Breast epithelium (tissue), 3 donors: ENCODE data around the gene HNRNPAB.

ENCODE experiments used
- POLR2AphosphoS5 ChIP-seq, 3 donors: sonication (generic); formaldehyde crosslinking; IDR thresholded peaks; one replicate each; pipeline ENCODE4 v1.6.1; 2017; ENCODE audit warnings: antibody characterized with exemption in 3 of 3
- TF ChIP-seq, protein P1 (sequence below), 3 donors: fragments of 450-650 bp; IDR thresholded peaks; one replicate each; pipeline ENCODE4 v1.5.1; 2016 to 2017; ENCODE audit warnings: antibody characterized with exemption in 3 of 3, mild to moderate bottlenecking in 3 of 3, moderate library complexity in 3 of 3

DNA sequence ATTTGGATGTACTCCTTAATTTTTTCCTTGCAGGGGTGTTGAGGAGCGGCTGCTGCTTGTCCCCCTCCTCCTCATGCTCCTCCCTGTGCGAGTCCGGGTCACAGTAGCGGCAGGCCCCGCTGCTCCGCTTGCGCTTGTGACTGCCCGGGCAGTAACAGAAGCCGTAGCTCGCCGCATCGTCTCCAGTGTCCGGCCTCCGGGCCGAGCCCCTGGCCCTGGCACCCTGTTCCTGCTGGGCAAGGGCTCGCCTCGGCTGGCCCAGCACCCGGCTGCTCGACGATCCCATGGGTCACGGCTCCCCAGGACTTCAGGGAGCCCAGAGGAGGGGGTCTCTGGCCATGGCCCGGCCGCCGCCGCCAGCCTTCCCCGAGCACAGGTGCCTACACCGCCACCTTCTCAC lies 17.3 kb upstream of the HNRNPAB start, which contains the start of gene GMCL2:
- TF ChIP-seq, protein P1, sequence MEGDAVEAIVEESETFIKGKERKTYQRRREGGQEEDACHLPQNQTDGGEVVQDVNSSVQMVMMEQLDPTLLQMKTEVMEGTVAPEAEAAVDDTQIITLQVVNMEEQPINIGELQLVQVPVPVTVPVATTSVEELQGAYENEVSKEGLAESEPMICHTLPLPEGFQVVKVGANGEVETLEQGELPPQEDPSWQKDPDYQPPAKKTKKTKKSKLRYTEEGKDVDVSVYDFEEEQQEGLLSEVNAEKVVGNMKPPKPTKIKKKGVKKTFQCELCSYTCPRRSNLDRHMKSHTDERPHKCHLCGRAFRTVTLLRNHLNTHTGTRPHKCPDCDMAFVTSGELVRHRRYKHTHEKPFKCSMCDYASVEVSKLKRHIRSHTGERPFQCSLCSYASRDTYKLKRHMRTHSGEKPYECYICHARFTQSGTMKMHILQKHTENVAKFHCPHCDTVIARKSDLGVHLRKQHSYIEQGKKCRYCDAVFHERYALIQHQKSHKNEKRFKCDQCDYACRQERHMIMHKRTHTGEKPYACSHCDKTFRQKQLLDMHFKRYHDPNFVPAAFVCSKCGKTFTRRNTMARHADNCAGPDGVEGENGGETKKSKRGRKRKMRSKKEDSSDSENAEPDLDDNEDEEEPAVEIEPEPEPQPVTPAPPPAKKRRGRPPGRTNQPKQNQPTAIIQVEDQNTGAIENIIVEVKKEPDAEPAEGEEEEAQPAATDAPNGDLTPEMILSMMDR (IDR thresholded peaks at IDR 0.05), result no peak
- no peak for TF ChIP-seq POLR2AphosphoS5 (IDR thresholded peaks at IDR 0.05)
